PC-9 (cell line): Measurements from ENCODE around the gene TCP11L2. TPM values are rescaled to one million over a fixed set of nuclear protein-coding genes. Genes with fewer than 3 reads are reported as not detected.
A peak's percentile ranks its signal among the peaks of the same experiment; 100 is the strongest.

ENCODE experiments used
- BruUV-seq: library from RNA; stranded (reverse); fragments of 400-500 nt; replicated peaks from 2 replicates; lab custom pipeline; 2021; lab: Mats Ljungman, UMichigan
- CTCF ChIA-PET: fragments of 300-600 bp; sonication (Branson Sonifier 250); formaldehyde crosslinking; loops from one replicate; lab custom pipeline; 2022; ENCODE audit warnings: antibody characterized with exemption; lab: Charles Lee
- POLR2A ChIA-PET: fragments of 300-600 bp; sonication (Branson Sonifier 250); formaldehyde crosslinking; loops from one replicate; lab custom pipeline; 2022; ENCODE audit warnings: antibody characterized with exemption; ENCODE audit not compliant: unreplicated experiment; lab: Charles Lee
- DNase-seq, 2 experiments: peaks; one replicate each; pipeline versions ENCODE4 v3.0.0 to v3.0.0-alpha.2; 2015 to 2022; ENCODE audit warnings: mixed read lengths in 1 of 2
- H2AFZ ChIP-seq: fragments of 200-600 bp; sonication (generic); 2 replicates; pipeline ENCODE4 v1.8.1; 2017; ENCODE audit warnings: antibody characterized with exemption
- H3F3A ChIP-seq: fragments of 200-600 bp; sonication (generic); 2 replicates; pipeline ENCODE4 v1.8.1; 2017; ENCODE audit warnings: antibody characterized with exemption, mild to moderate bottlenecking, low read depth; ENCODE audit not compliant: insufficient read depth
- H3K27ac ChIP-seq: fragments of 200-600 bp; sonication (generic); 2 replicates; pipeline ENCODE4 v1.6.1; 2016; ENCODE audit warnings: mixed run types
- H3K27me3 ChIP-seq: fragments of 200-600 bp; sonication (generic); 2 replicates; pipeline ENCODE4 v1.6.1; 2016; ENCODE audit warnings: low read depth, mixed run types; ENCODE audit not compliant: insufficient read depth
- H3K36me3 ChIP-seq: fragments of 200-600 bp; sonication (generic); 2 replicates; pipeline ENCODE4 v1.6.1; 2016; ENCODE audit warnings: low read depth, mixed run types
- H3K4me1 ChIP-seq: fragments of 200-600 bp; sonication (generic); replicated peaks from 2 replicates; pipeline ENCODE4 v1.6.1; 2016; ENCODE audit warnings: mixed run types; ENCODE audit not compliant: insufficient read depth
- H3K4me2 ChIP-seq: fragments of 200-600 bp; sonication (generic); 2 replicates; pipeline ENCODE4 v1.6.1; 2017; ENCODE audit warnings: mixed run types
- H3K4me3 ChIP-seq: fragments of 200-600 bp; sonication (generic); 2 replicates; pipeline ENCODE4 v1.6.1; 2016; ENCODE audit warnings: mixed run types
- H3K79me2 ChIP-seq: fragments of 200-600 bp; sonication (generic); 2 replicates; pipeline ENCODE4 v1.6.1; 2017; ENCODE audit warnings: low read depth, mixed run types
- H3K9me2 ChIP-seq: fragments of 200-600 bp; sonication (generic); 2 replicates; pipeline ENCODE4 v1.8.1; 2017; ENCODE audit warnings: mild to moderate bottlenecking; ENCODE audit not compliant: insufficient read depth
- H3K9me3 ChIP-seq: fragments of 200-600 bp; sonication (generic); 2 replicates; pipeline ENCODE4 v1.8.1; 2016; ENCODE audit warnings: low read depth; ENCODE audit not compliant: insufficient read depth
- H4K20me1 ChIP-seq: fragments of 200-600 bp; sonication (generic); 2 replicates; pipeline ENCODE4 v1.8.1; 2017; ENCODE audit not compliant: insufficient read depth
- EZH2 ChIP-seq: fragments of 200-600 bp; sonication (generic); IDR thresholded peaks from 2 replicates; pipeline ENCODE4 v1.8.0; 2017; ENCODE audit warnings: antibody characterized with exemption, low read depth
- intact Hi-C: fragments of 100-400 bp; cut with micrococcal nuclease; formaldehyde crosslinking; loops from one replicate; pipeline ENCODE4 v1.10.0; 2022; ENCODE audit not compliant: unreplicated experiment
- total RNA-seq: library from RNA; stranded (reverse); gene quantifications from 2 replicates; pipeline ENCODE4 v1.2.3, GENCODE V29; 2021
- TF ChIP-seq, protein P1 (sequence below): fragments of 200-600 bp; sonication (generic); conservative IDR thresholded peaks from 2 replicates; pipeline ENCODE4 v1.6.1; 2017; ENCODE audit warnings: mixed run types, antibody characterized with exemption, mild to moderate bottlenecking, moderate library complexity

TCP11L2 gene
- total RNA-seq, 1 experiment from 2014 or later = 34.6 TPM

GRCh38 chr12:106301611-106302321, 767 bp upstream of the TCP11L2 start:
- H3K4me3 ChIP-seq = peak overlapping the region; percentile 74
- H3K4me2 ChIP-seq = peak overlapping the region; percentile 96
- H2AFZ ChIP-seq = peak overlapping the region; percentile 93
- no peak for TF ChIP-seq EZH2
- TF ChIP-seq, protein P1, sequence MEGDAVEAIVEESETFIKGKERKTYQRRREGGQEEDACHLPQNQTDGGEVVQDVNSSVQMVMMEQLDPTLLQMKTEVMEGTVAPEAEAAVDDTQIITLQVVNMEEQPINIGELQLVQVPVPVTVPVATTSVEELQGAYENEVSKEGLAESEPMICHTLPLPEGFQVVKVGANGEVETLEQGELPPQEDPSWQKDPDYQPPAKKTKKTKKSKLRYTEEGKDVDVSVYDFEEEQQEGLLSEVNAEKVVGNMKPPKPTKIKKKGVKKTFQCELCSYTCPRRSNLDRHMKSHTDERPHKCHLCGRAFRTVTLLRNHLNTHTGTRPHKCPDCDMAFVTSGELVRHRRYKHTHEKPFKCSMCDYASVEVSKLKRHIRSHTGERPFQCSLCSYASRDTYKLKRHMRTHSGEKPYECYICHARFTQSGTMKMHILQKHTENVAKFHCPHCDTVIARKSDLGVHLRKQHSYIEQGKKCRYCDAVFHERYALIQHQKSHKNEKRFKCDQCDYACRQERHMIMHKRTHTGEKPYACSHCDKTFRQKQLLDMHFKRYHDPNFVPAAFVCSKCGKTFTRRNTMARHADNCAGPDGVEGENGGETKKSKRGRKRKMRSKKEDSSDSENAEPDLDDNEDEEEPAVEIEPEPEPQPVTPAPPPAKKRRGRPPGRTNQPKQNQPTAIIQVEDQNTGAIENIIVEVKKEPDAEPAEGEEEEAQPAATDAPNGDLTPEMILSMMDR = no peak
- ChIA-PET CTCF (no interaction called here), POLR2A (interaction anchor here (0.6 kb wide), 1 partner anchor 34 kb away, joined by 4 read pairs; no protein-coding TSS in a partner anchor)
- H4K20me1 ChIP-seq = no peaks in the 10 kb centered on the region
- peaks cover 62% of the 10 kb centered on the region for H3K4me1 ChIP-seq
- H3K27me3 ChIP-seq = no peaks in the 10 kb centered on the region
- H3F3A ChIP-seq = peaks cover 40% of the 10 kb centered on the region
- DNase-seq = peak; percentile 67 to 97
- 0 out of 2 replicates have a peak, but pooled peaks cover 8% of the 10 kb centered on the region for H3K9me3 ChIP-seq
- peaks cover 38% of the 10 kb centered on the region for H3K79me2 ChIP-seq
- peak overlapping the region; percentile 84 for H3K27ac ChIP-seq
- intact Hi-C loops = loop anchor here (1.0 to 10.0 kb wide), 4 partner anchors 41 to 167 kb away; partner anchors contain the start of genes NUAK1 and POLR3B
- no TSS peak for BruUV-seq
- no peaks in the 10 kb centered on the region for H3K9me2 ChIP-seq
- no peaks in the 10 kb centered on the region for H3K36me3 ChIP-seq

GRCh38 chr12:106303202-106303820, 778 bp downstream of the TCP11L2 start:
- peaks cover 38% of the 10 kb centered on the region for H3K79me2 ChIP-seq
- intact Hi-C loops = loop anchor here (5.0 to 10.0 kb wide), 2 partner anchors 39 to 169 kb away; partner anchors contain the start of gene NUAK1
- peak; percentile 50 to 73 for DNase-seq
- H3K4me1 ChIP-seq = peaks cover 72% of the 10 kb centered on the region
- ChIA-PET CTCF (no interaction called here), POLR2A (interaction anchor here (0.6 kb wide), 1 partner anchor 1018 kb away, joined by 3 read pairs; no protein-coding TSS in a partner anchor)
- H2AFZ ChIP-seq = peak overlapping the region; percentile 100
- no peaks in the 10 kb centered on the region for H3K9me2 ChIP-seq
- BruUV-seq = no TSS peak
- no peaks in the 10 kb centered on the region for H3K9me3 ChIP-seq
- H3K27me3 ChIP-seq = no peaks in the 10 kb centered on the region
- TF ChIP-seq, protein P1 = no peak
- TF ChIP-seq EZH2 = no peak
- peaks cover 38% of the 10 kb centered on the region for H3F3A ChIP-seq
- H3K36me3 ChIP-seq = no peaks in the 10 kb centered on the region
- H3K4me3 ChIP-seq = peak overlapping the region; percentile 99
- H3K27ac ChIP-seq = peak overlapping the region; percentile 96
- peak overlapping the region; percentile 87 for H3K4me2 ChIP-seq
- H4K20me1 ChIP-seq = no peaks in the 10 kb centered on the region

GRCh38 chr12:106304001-106304421, 1.5 kb downstream of the TCP11L2 start:
- ChIA-PET POLR2A (interaction anchor here (0.6 kb wide), 1 partner anchor 1017 kb away, joined by 3 read pairs; no protein-coding TSS in a partner anchor), CTCF (no interaction called here)
- H2AFZ ChIP-seq = no peak overlapping the region
- TF ChIP-seq, protein P1 = no peak
- no peak for TF ChIP-seq EZH2
- peaks cover 72% of the 10 kb centered on the region for H3K4me1 ChIP-seq
- H3K4me2 ChIP-seq = peak overlapping the region; percentile 87
- intact Hi-C loops = loop anchor here (5.0 to 10.0 kb wide), 2 partner anchors 38 to 169 kb away; partner anchors contain the start of gene NUAK1
- no peaks in the 10 kb centered on the region for H3K36me3 ChIP-seq
- no peak for DNase-seq
- H3K9me3 ChIP-seq = no peaks in the 10 kb centered on the region
- no peaks in the 10 kb centered on the region for H4K20me1 ChIP-seq
- peak overlapping the region; percentile 99; the same call in 1 of the 2 replicates for H3K4me3 ChIP-seq
- TSS peak; percentile 27 for BruUV-seq
- peaks cover 38% of the 10 kb centered on the region for H3K79me2 ChIP-seq
- H3K27ac ChIP-seq = no peak overlapping the region
- no peaks in the 10 kb centered on the region for H3K27me3 ChIP-seq
- H3F3A ChIP-seq = peaks cover 38% of the 10 kb centered on the region
- H3K9me2 ChIP-seq = no peaks in the 10 kb centered on the region
